Smooth muscle cell of the umbilical artery (primary cell): ENCODE results near the gene MRPS22. TPM values are rescaled to one million over a fixed set of nuclear protein-coding genes. Genes with fewer than 3 reads are reported as not detected.

ENCODE experiments used
- total RNA-seq: library from RNA; depleted of rRNA; stranded (reverse); fragments of >200 nt; gene quantifications from 2 replicates; pipeline ENCODE4 v1.2.3, GENCODE V29; 2014

The MRPS22 gene
- total RNA-seq, result 70.3 and 76.9 TPM in 2 replicates

GRCh38 chr3:139343895-139344856 is at the start of gene MRPS22:
Gene MRPS22 (plus strand): TSS chr3:139344020. CDS start chr3:139344027, 7 bp downstream.

GRCh38 chr3:139389552-139390368 is 45.9 kb downstream of the MRPS22 start, which contains the start of gene COPB2:
Gene COPB2 (minus strand): TSS chr3:139389647. CDS start chr3:139389550, 97 bp downstream.

Other genes starting within 250 kb of the MRPS22 start
- gene COPB2, start 45.6 kb downstream of the MRPS22 start, total RNA-seq, result 362 and 407 TPM in 2 replicates
- not detected in 2 replicates for gene RBP2, start 132.5 kb downstream of the MRPS22 start, total RNA-seq
- gene RBP1, start 195.7 kb downstream of the MRPS22 start, total RNA-seq, result 5.1 and 6.5 TPM in 2 replicates